Measurements from ENCODE around the gene SERPINA4. TPM values are rescaled to one million over a fixed set of nuclear protein-coding genes. Genes with fewer than 3 reads are reported as not detected.

The SERPINA4 gene
- total and polyA plus RNA-seq, 2 of the 13 experiments (the other 11 are each of a cell fraction or from before 2014, with no cell fraction given) = 39.1 to 57.8 TPM

GRCh38 chr14:94560751-94561655 lies at the start of gene SERPINA4 (continued):
- no peak for TF ChIP-seq MATR3 (CRISPR knock-in tag; IDR thresholded peaks at IDR 0.05)
- no peak for TF ChIP-seq IKZF1 (IDR thresholded peaks at IDR 0.05)
- no peak for TF ChIP-seq ZNF644 (CRISPR knock-in tag; IDR thresholded peaks at IDR 0.05; ENCODE audit: low read depth)
- no peak for TF ChIP-seq NCOR1 (IDR thresholded peaks at IDR 0.05; ENCODE audit: borderline replicate concordance, low read length)
- no peak for TF ChIP-seq SIN3B (IDR thresholded peaks at IDR 0.05; ENCODE audit: low read length)
- TF ChIP-seq KLF16 (CRISPR knock-in tag; IDR thresholded peaks at IDR 0.05) = no peak; a peak in 1 of 4 replicates
- TF ChIP-seq NR3C1 (CRISPR knock-in tag; IDR thresholded peaks at IDR 0.05) = no peak
- TF ChIP-seq, protein P1, sequence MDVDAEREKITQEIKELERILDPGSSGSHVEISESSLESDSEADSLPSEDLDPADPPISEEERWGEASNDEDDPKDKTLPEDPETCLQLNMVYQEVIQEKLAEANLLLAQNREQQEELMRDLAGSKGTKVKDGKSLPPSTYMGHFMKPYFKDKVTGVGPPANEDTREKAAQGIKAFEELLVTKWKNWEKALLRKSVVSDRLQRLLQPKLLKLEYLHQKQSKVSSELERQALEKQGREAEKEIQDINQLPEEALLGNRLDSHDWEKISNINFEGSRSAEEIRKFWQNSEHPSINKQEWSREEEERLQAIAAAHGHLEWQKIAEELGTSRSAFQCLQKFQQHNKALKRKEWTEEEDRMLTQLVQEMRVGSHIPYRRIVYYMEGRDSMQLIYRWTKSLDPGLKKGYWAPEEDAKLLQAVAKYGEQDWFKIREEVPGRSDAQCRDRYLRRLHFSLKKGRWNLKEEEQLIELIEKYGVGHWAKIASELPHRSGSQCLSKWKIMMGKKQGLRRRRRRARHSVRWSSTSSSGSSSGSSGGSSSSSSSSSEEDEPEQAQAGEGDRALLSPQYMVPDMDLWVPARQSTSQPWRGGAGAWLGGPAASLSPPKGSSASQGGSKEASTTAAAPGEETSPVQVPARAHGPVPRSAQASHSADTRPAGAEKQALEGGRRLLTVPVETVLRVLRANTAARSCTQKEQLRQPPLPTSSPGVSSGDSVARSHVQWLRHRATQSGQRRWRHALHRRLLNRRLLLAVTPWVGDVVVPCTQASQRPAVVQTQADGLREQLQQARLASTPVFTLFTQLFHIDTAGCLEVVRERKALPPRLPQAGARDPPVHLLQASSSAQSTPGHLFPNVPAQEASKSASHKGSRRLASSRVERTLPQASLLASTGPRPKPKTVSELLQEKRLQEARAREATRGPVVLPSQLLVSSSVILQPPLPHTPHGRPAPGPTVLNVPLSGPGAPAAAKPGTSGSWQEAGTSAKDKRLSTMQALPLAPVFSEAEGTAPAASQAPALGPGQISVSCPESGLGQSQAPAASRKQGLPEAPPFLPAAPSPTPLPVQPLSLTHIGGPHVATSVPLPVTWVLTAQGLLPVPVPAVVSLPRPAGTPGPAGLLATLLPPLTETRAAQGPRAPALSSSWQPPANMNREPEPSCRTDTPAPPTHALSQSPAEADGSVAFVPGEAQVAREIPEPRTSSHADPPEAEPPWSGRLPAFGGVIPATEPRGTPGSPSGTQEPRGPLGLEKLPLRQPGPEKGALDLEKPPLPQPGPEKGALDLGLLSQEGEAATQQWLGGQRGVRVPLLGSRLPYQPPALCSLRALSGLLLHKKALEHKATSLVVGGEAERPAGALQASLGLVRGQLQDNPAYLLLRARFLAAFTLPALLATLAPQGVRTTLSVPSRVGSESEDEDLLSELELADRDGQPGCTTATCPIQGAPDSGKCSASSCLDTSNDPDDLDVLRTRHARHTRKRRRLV (CRISPR knock-in tag; IDR thresholded peaks at IDR 0.05) = no peak
- no peak for TF ChIP-seq NCOA2 (CRISPR knock-in tag; IDR thresholded peaks at IDR 0.05)
- TF ChIP-seq ZNF614 (CRISPR knock-in tag; IDR thresholded peaks at IDR 0.05; ENCODE audit: borderline replicate concordance) = no peak
- no peak for TF ChIP-seq MYNN (CRISPR knock-in tag; IDR thresholded peaks at IDR 0.05; ENCODE audit: low read depth)
- TF ChIP-seq, protein P2, sequence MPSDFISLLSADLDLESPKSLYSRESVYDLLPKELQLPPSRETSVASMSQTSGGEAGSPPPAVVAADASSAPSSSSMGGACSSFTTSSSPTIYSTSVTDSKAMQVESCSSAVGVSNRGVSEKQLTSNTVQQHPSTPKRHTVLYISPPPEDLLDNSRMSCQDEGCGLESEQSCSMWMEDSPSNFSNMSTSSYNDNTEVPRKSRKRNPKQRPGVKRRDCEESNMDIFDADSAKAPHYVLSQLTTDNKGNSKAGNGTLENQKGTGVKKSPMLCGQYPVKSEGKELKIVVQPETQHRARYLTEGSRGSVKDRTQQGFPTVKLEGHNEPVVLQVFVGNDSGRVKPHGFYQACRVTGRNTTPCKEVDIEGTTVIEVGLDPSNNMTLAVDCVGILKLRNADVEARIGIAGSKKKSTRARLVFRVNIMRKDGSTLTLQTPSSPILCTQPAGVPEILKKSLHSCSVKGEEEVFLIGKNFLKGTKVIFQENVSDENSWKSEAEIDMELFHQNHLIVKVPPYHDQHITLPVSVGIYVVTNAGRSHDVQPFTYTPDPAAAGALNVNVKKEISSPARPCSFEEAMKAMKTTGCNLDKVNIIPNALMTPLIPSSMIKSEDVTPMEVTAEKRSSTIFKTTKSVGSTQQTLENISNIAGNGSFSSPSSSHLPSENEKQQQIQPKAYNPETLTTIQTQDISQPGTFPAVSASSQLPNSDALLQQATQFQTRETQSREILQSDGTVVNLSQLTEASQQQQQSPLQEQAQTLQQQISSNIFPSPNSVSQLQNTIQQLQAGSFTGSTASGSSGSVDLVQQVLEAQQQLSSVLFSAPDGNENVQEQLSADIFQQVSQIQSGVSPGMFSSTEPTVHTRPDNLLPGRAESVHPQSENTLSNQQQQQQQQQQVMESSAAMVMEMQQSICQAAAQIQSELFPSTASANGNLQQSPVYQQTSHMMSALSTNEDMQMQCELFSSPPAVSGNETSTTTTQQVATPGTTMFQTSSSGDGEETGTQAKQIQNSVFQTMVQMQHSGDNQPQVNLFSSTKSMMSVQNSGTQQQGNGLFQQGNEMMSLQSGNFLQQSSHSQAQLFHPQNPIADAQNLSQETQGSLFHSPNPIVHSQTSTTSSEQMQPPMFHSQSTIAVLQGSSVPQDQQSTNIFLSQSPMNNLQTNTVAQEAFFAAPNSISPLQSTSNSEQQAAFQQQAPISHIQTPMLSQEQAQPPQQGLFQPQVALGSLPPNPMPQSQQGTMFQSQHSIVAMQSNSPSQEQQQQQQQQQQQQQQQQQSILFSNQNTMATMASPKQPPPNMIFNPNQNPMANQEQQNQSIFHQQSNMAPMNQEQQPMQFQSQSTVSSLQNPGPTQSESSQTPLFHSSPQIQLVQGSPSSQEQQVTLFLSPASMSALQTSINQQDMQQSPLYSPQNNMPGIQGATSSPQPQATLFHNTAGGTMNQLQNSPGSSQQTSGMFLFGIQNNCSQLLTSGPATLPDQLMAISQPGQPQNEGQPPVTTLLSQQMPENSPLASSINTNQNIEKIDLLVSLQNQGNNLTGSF (CRISPR knock-in tag; IDR thresholded peaks at IDR 0.05) = no peak
- no peak for TF ChIP-seq ZNF710 (CRISPR knock-in tag; IDR thresholded peaks at IDR 0.05; ENCODE audit: borderline replicate concordance)
- TF ChIP-seq POLR2AphosphoS2 (IDR thresholded peaks at IDR 0.05; ENCODE audit: low read depth, low read length) = no peak
- TF ChIP-seq, protein P3, sequence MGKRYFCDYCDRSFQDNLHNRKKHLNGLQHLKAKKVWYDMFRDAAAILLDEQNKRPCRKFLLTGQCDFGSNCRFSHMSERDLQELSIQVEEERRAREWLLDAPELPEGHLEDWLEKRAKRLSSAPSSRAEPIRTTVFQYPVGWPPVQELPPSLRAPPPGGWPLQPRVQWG (CRISPR knock-in tag; IDR thresholded peaks at IDR 0.05; ENCODE audit: borderline replicate concordance, low read depth) = no peak
- TF ChIP-seq XRCC5 (optimal IDR thresholded peaks at IDR 0.05; ENCODE audit: low read length) = peak; percentile 7

Measured in HepG2 (cell line).